Panc1 (cell line): ENCODE results near the gene ADCY1. TPM values are rescaled to one million over a fixed set of nuclear protein-coding genes. Genes with fewer than 3 reads are reported as not detected.

Source experiments
- ATAC-seq: fragments of 200-7000 bp; cut with Tn5 transposase; 2 replicates; pipeline ENCODE4 v1.9.1; 2020; ENCODE audit warnings: mild to moderate bottlenecking, moderate library complexity
- BruUV-seq: library from RNA; stranded (reverse); fragments of 400-500 nt; replicated peaks from 2 replicates; lab custom pipeline; 2021; lab: Mats Ljungman, UMichigan
- CTCF ChIA-PET: fragments of 300-600 bp; sonication (Branson Sonifier 250); formaldehyde crosslinking; loops from one replicate; lab custom pipeline; 2022; ENCODE audit warnings: antibody characterized with exemption; lab: Charles Lee
- POLR2A ChIA-PET: fragments of 300-600 bp; sonication (Branson Sonifier 250); formaldehyde crosslinking; loops from one replicate; lab custom pipeline; 2022; ENCODE audit warnings: antibody characterized with exemption; lab: Charles Lee
- DNase-seq: peaks from one replicate; pipeline ENCODE4 v3.0.0-alpha.2; 2010; ENCODE audit warnings: low read depth, low spot score
- H3K27ac ChIP-seq: 2 replicates; pipeline ENCODE4 v1.5.1; 2011; ENCODE audit warnings: mild to moderate bottlenecking, low read length, inconsistent platforms
- H3K27me3 ChIP-seq: fragments of 200-500 bp; sonication (Bioruptor generic); 2 replicates; pipeline ENCODE4 v1.6.0; 2014; ENCODE audit warnings: low read length, inconsistent platforms; ENCODE audit not compliant: control insufficient read depth, insufficient read depth
- H3K36me3 ChIP-seq: fragments of 200-500 bp; sonication (Bioruptor generic); 2 replicates; pipeline ENCODE4 v1.5.1; 2014; ENCODE audit warnings: inconsistent platforms, mild to moderate bottlenecking, low read length, moderate library complexity; ENCODE audit not compliant: control insufficient read depth, insufficient read depth
- H3K4me1 ChIP-seq: 2 replicates; pipeline ENCODE4 v1.5.1; 2011; ENCODE audit warnings: inconsistent platforms, mild to moderate bottlenecking, low read length, moderate library complexity; ENCODE audit not compliant: control insufficient read depth, insufficient read depth
- H3K4me3 ChIP-seq, 2 experiments: 2 replicates each; pipeline ENCODE4 v1.5.1; 2011 to 2012; ENCODE audit warnings: low read depth in 2 of 2, low read length in 2 of 2, mild to moderate bottlenecking in 2 of 2, inconsistent platforms in 1 of 2, moderate library complexity in 1 of 2
- H3K9me3 ChIP-seq: fragments of 200-500 bp; sonication (Bioruptor generic); 2 replicates; pipeline ENCODE4 v1.5.1; 2014; ENCODE audit warnings: low read depth, mild to moderate bottlenecking, inconsistent platforms, low read length, moderate library complexity; ENCODE audit not compliant: control insufficient read depth, insufficient read depth
- CTCF ChIP-seq: fragments of 450-650 bp; IDR thresholded peaks from 2 replicates; pipeline ENCODE4 v1.5.1; 2017; ENCODE audit warnings: mild to moderate bottlenecking
- POLR2AphosphoS5 ChIP-seq: IDR thresholded peaks from 2 replicates; pipeline ENCODE4 v1.6.1; 2012; ENCODE audit warnings: mild to moderate bottlenecking, low read depth, low read length, moderate library complexity
- REST ChIP-seq, 2 experiments: IDR thresholded peaks; 2 replicates each; pipeline ENCODE4 v1.6.1; 2011 to 2012; ENCODE audit warnings: low read depth in 2 of 2, control low read depth in 1 of 2, low read length in 1 of 2, mild to moderate bottlenecking in 1 of 2, moderate library complexity in 1 of 2; ENCODE audit not compliant: insufficient read depth in 1 of 2
- SIN3A ChIP-seq: IDR thresholded peaks from 2 replicates; pipeline ENCODE4 v1.6.1; 2012; ENCODE audit warnings: low read depth, mild to moderate bottlenecking, low read length, moderate library complexity, borderline replicate concordance; ENCODE audit not compliant: insufficient read depth
- TCF7L2 ChIP-seq: IDR thresholded peaks from 2 replicates; pipeline ENCODE4 v1.6.1; 2011; ENCODE audit warnings: mild to moderate bottlenecking, low read depth, low read length, inconsistent platforms
- in situ Hi-C: cut with HindIII; loops from 2 replicates; pipeline ENCODE4 v1.10.0; 2016; ENCODE audit warnings: low sequenced_read_pairs, low pct_unique_long_range_greater_than_20kb
- intact Hi-C: fragments of 100-400 bp; cut with micrococcal nuclease; formaldehyde crosslinking; loops from one replicate; pipeline ENCODE4 v1.10.0; 2022; ENCODE audit not compliant: unreplicated experiment
- total RNA-seq: library from RNA; stranded (reverse); gene quantifications from one replicate; pipeline ENCODE4 v1.2.1, GENCODE V29; 2021; ENCODE audit not compliant: unreplicated experiment

The ADCY1 gene
- total RNA-seq, 1 experiment from 2014 or later = 2.1 TPM

DNA sequence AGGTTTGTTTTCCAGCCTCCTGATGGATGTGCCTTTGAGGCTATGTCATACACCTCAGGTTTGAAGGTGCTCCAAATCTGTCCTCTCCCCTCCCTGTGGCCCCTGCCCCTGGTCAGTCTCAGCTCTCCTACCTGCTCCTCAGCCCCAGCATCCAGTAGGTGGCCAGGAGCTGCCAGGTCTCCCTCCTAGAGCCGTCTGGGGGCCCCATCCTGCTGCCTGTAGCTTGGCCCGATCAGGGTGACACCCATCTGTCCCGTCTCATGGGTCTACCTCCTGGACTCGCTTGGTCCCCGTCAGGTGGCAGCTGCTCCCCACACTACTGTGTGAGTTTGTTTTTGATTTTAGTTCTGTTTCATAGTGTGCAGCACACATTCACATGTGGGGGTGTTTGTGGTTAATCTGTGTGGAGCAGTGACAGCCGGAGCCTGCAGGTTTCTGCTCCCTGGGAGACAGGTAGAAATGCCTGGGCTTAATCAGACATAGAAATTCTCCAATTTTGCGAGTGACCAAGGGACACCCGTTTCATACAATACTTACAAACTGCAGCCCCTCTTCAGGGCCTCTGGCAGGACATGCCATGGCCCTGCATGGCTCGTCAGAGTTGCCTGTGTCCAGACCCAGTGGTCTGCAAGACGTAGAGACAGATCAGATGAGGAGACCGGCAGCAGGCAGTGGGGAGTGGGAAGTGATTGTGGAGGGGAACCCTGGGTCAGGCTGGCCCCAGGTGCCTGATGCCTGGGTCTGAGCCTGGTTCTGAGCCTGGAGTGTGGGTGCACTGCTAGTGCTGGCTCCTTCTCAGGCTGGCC lies 17.1 kb downstream of the ADCY1 start:
- H3K27ac ChIP-seq = no peak overlapping the region
- DNase-seq = no peak
- ChIA-PET POLR2A (no interaction called here), CTCF (no interaction called here)
- TF ChIP-seq SIN3A = no peak
- TF ChIP-seq TCF7L2 = no peak
- TF ChIP-seq REST (IDR thresholded peaks at IDR 0.05; ENCODE audit: insufficient read depth in 1 of 2, low read depth in 2 of 2, low read length in 1 of 2) = no peak
- TF ChIP-seq CTCF = no peak
- TF ChIP-seq POLR2AphosphoS5 = no peak
- peaks cover 9% of the 10 kb centered on the region; the same call in 1 of the 2 replicates for H3K27me3 ChIP-seq
- H3K9me3 ChIP-seq = no peaks in the 10 kb centered on the region
- no peak overlapping the region for H3K4me3 ChIP-seq
- no TSS peak for BruUV-seq
- ATAC-seq = no peak
- H3K4me1 ChIP-seq = no peaks in the 10 kb centered on the region
- H3K36me3 ChIP-seq = no peaks in the 10 kb centered on the region
- intact Hi-C loops = no loop called here
- in situ Hi-C loops = no loop called here

DNA sequence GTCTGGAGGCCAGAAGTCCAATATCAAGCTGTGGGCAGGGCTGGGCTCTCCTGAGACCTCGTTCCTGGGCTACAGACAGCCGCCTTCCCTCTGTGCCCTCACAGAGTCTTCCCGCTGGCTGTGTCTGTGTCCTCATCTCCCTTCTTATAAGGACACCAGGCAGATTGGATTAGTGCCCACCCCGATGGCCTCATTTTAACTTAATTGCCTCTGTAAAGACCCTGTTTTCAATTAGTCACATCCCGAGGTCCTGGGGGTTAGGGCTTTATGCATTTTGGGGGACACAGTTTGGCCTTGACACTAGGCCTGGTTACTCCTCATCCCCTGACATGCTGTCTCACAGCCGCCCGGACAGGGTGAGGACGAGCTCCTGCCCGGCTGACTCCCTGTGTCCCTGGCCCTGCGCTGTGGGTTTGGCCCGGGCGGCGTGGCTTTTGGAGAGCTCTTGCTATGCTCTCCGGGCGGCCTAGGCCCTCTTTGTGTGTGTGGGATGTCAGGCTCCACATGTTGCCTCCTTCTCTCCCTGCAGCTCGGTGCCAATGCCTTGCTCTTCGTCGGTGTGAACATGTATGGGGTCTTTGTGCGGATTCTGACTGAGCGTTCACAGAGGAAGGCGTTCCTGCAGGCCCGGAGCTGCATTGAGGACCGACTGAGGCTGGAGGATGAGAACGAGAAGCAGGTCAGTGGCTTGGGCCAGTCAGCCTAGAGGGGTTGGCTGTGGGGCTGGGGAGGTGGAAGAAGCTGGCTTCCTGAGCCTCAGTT lies 18.2 kb downstream of the ADCY1 start:
- no peak overlapping the region for H3K27ac ChIP-seq
- ATAC-seq (no peak), DNase-seq (no peak)
- no peak overlapping the region for H3K4me3 ChIP-seq
- TF ChIP-seq REST (IDR thresholded peaks at IDR 0.05; ENCODE audit: insufficient read depth in 1 of 2, low read depth in 2 of 2, low read length in 1 of 2) (no peak), POLR2AphosphoS5 (no peak), CTCF (no peak), SIN3A (no peak), TCF7L2 (no peak)
- no peaks in the 10 kb centered on the region for H3K9me3 ChIP-seq
- CTCF ChIA-PET = no interaction called here
- no peaks in the 10 kb centered on the region for H3K4me1 ChIP-seq
- POLR2A ChIA-PET = interaction anchor here (0.7 kb wide), 1 partner anchor 443 kb away, joined by 4 read pairs; no protein-coding TSS in a partner anchor
- no TSS peak for BruUV-seq
- intact Hi-C loops (no loop called here), in situ Hi-C loops (no loop called here)
- H3K36me3 ChIP-seq = no peaks in the 10 kb centered on the region
- H3K27me3 ChIP-seq = peaks cover 9% of the 10 kb centered on the region; the same call in 1 of the 2 replicates
